SKM-1 (cell line): ENCODE results near the gene PIP4K2B.
A peak's percentile ranks its signal among the peaks of the same experiment; 100 is the strongest.
"Not testable (repeated sequence)": the region's sequence is repeated elsewhere in the genome, so short reads cannot be mapped to it uniquely, and the experiment has no call there.

ENCODE experiments used
- DNase-seq: peaks from one replicate; lab custom pipeline; 2025; ENCODE audit not compliant: unreplicated experiment; lab: John Stamatoyannopoulos, UW

PIP4K2B gene

DNA sequence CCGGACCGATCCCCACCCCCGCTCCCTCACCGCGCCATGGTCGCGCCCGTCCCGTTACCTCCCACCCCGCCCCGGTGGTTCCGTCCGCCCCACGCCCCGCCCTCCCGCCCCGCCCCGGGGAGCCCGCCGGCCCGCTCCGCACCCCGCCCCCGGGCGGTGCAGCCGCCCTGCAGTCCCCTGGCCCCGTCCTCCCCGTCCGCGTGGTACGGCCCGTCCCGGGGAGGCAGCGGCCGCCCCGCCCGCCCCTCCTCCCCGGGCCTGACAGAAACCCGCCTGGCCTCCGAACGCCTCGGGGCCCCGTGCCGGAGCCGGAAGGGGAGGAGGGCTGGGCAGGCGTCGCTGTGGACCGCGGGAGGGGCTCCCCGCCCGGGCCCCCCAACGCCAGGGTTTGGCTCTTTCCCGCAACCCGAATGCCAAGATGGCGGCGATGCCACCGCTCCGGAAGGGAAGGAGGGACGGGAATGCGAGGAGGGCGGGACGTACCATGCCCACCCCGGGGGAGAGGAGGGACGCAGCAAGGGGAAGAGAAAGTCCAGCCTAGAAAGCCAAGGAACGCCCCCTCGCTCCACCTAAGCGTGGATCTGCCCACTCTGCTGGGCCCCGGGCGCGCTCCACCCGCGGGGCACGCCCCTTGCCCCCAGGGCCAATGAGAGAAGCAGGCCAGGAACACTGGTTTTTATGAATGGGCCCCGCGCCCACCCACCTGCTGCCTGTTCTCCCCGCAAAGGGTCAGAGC lies at the start of gene PIP4K2B:
TSS of gene PIP4K2B (minus strand) at position 56 of the 736 bp plus-strand sequence. CDS start 132 bp downstream, outside the sequence.
- DNase-seq = peak; percentile 96

DNA sequence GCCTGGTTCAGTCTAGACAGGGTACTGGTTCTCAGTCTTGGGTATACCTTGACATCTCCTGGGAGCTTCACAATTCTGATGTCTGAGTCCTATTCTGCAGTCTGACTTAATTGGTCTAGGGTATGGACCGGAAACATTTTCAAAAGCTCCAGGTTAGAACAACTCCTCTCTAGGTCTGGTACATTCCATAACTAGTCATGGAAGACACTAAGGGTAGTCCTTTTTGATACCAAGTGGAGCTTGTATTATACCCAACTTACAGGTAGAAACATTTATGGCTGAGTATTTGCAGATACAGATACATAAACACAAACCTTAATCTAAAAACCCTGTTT lies 49.2 kb upstream of the PIP4K2B start:
- DNase-seq = no peak

DNA sequence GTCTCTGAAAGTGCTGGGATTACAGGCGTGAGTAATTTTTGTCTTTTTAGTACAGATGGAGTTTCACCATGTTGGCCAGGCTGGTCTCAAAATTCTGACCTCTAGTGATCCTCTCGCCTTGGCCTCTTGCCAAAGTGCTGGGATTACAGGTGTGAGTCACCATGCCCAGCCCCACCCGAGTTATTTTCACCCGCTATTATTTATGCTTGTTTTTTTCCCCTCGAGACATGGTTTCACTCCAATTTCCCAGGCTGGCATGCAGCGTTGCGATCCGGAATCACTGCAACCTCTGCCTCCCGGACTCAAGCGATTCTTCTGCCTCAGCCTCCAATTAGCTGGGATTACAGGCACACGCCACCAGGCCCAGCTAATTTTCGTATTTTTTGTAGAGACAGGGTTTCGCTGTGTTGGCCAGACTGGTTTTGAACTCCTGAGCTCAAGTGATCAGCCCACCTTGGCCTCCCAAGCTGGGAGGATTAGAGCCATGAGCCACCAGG lies 45.0 kb upstream of the PIP4K2B start:
- DNase-seq = no peak

DNA sequence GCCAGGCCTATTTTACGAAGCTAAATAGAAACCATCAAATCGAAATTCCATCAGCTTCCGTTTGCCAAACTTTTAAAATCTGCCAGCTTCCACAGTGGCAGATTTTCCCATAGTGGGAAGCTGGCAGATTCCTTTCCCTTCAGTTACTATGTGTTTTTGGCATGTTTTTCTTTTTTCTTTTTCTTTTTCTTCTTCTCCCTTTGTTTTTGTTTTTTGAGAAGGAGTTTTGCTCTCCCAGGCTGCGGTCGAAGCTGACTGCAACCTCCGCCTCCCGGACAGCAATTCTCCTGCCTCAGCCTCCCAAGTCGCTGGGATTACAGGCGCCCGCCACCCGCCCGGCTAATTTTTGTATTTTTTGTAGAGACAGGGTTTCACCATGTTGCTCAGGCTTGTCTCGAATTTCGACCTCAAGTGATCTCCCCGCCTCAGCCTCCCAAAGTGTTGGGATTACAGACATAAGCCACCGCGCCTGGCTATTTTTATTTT lies 26.4 kb upstream of the PIP4K2B start:
- DNase-seq = no peak

DNA sequence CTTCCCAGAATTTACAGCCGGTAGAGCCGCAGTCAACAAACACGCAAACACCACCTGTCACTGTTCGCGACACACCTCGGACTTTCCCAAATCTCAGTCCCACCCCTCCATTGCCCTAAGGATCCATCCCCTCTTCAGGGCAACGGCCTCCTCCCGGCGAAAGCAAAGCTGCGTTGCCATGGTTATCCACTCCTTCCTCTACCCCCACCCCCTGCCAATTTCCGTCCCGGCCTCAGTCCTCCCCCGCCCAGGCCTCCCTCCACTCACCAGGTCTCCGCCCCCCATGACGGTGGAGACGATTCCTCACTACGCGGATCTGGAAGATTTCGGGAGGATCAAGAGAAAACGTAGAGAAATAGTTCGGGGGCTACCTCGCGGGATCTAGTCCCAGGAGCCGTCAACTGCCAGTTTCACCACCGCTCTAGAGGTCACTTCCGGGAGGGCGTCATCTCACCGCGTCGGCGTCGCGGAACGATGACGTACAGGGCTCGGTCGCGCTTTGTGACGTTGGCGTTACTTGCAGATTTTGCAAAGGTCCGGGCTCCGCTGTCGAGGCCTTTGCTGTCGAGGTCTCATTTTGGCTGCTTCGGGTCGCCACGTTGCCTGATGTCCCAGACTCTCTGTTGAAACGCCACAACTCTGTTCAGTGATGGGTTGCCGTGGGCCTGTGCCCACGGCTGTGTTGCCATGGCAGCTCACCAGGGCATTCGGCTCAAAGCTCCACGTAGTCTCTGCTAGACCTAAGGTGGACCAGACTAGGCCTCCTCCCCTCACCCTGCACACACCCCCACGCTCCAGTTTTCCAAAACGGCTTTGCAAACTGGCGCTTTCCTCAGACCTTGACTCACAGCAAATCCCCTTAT lies 25.8 kb upstream of the PIP4K2B start, which contains the start of gene CWC25:
TSS of gene CWC25 (minus strand) at position 423 of the 863 bp plus-strand sequence. CDS start at position 285, 138 bp downstream.
- peak; percentile 75 for DNase-seq

DNA sequence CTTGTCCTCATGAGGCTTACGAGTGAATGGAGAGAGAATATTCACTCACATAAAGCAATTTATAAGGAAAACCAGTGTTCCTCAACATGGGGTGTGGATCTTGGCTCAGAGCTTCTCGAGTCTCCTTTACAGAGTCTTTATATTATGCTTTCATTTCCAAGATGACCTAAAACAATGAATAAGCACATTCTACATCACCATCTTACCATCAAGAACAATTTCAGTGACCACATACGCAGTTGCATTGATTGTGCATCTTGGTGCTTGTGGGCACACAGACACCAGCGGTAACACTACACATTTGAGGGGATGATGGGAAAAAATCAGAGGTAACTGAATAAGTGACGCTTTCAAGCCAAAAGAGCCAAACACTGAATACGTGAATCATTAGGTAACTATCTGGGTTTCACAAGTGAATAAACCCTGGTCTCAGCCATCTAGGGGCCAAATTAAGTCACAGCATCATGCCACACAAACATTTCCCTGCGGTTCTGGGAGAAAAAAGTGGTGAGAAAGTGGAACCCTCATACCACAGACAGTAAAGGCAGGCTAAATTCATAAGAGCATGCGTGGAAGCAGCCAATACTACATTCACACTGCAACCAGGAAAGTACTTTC lies 16.3 kb upstream of the PIP4K2B start:
- no peak for DNase-seq

DNA sequence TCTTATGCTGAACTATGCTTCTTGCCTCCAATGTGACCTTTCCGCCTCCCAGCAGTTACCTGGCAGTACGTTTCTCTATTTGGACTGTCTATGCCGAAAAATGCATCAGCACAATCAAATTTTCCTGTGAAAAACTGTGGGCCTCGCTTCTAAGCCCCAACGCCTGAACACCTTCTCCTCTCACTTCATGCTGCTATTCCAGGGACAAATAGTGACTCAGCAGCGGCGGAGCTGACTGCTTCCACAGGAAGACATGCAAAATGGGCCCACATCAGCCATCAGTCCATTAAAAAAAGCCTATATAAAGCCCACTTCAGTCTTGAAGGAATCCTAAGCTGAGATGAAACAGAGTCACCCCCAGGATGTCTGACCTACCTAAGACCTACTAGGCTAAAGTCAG lies 10.5 kb upstream of the PIP4K2B start:
- DNase-seq = no peak

DNA sequence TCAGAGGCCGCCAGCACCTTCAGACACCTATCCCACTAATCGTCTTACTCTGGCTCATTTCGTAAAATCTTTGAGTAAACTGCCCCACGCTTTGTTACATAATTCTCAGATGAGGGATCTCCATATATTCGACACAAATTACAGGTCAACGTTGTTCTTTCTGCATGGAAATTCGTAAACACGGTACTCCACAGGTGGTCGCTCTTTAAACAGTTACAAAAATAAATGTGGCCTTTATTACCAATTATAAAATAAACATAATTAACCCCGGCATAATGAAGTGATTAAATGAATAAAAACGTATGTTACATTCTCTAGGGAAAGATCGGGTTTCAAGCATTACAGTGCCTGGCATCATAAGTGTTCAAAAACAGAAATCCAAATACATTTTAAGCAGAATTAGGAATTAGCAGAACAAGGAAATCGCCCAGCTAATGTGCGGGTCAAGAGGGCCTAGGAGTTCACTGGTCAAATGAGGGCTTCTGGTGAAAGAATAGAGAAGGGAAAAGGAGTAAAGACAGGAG lies 943 bp upstream of the PIP4K2B start:
- no peak for DNase-seq

DNA sequence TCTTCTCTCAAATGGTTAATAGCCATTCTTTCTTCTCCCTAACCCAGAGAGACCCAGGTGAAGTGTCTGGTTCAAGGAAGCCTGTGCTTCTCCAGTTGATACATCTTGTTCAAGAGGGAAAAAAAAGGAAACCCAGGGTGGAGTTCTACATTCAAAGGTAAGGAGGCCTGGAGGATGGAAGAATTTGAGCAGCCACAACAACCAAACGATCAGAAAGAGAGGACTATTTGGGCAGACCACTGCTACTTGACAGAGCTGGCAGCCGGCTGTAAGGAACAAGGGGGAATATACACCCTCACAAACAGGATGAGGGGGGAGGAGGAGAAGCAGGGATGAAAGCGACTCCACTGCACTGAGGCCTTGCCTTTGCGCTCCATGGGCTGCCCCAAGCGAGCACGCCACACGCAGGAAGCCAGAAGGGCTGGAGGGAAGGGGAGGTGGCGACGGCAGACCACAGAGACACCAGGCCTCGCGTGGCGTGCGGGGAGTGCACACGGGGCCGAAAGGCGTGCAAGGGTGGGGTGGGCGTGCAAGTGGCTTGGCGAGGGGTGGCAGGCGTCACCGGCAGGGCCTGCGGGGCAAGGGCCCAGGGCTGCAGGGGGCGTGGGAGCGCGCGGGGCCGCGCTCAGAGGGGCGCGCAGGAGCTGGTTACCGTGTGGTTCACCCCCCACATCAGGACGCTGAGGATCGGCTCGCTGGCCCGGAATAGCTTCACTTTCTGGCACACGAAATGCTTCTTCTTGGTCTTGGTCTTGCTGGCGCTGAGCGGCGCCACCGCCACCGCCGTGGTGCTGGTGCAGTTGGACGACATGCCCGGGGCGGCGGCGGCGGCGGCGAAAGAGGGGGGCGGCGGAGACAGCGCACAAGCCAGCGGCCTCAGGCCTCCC lies 499 bp downstream of the PIP4K2B start:
- DNase-seq = no peak

DNA sequence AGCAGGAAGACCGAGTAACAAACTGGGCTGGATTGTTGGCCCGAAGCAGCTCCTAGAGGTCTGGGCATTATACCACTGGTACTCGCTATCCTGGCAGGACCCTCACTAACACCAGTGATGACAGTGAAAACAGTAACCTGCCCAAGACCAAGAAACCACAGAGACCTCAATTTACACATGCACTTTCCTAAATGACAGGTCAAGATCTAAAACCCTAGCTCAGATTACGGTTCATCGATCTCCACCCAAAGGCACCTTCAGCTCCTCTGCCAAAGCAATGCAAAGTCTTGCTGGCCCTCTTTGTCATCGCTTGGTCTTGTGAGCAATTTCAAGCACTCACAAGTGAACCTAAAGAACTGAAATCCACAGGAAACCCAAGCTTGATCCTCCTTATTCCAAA lies 1.5 kb downstream of the PIP4K2B start:
- DNase-seq = no peak

DNA sequence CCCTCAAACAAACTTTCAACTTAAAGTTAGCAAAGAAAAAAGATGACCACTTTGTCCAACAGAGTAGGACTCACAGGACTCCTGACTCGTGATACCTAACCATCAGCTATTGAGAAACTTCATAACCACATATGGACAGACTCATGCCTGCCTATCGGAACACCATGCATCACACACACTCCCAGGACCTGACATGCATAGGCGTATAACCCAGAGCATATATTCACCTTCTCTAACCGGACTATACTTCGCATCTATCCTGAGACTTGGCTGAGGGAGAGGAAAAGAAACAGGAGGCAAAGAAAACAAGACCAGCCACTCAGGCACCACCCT lies 2.2 kb downstream of the PIP4K2B start:
- no peak for DNase-seq

DNA sequence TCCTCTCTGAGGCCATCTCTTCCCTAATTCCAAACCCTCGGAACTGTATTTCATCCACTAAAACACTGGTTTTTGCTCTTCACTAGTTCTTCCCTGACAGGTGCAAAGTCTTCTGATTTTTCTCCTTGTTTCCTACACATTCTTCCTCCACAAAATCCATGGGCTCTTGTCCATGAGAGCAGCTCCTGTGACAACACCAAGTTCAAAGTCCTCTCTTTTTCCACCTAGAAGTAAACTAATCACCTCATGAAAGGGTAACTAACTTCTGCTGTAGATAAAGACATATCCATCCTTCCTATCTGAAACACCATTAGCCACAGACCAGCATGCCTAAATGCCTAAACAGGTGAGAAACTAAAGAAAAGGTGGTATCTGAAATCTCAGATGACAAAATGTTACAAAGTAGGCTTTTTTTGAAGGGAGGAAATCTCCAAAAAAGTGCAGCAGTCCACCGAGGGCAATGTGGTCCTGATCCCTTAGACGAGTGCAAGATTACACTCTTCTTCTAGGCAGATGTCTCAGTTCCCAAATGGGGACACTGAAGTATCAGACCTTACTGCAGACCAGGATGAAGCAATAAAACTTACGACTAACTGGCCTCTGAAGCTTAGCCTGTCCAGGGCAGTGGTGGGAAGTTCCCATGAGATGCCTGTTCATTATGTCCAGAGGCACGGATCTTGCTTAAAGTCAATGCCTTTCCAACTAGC lies 2.8 kb downstream of the PIP4K2B start:
- DNase-seq = no peak

DNA sequence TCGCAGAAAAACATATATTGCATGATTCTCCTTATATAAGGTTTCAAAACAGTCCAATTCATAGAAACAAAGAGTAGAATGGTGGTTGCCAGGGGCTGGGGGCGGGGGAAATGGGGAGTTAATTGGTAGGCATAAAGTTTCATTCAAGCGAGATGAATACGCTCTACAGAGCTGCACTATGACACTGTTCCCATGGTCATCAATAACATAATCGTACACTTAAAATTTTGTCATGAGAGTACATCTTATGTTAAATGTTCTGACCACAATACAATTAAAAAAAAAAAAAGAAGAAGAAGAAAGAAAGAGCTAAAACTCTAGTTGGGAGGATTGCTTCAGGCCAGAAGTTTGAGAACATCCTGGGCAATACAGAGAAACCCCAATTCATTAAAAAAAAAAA lies 5.1 kb downstream of the PIP4K2B start:
- DNase-seq = no peak

DNA sequence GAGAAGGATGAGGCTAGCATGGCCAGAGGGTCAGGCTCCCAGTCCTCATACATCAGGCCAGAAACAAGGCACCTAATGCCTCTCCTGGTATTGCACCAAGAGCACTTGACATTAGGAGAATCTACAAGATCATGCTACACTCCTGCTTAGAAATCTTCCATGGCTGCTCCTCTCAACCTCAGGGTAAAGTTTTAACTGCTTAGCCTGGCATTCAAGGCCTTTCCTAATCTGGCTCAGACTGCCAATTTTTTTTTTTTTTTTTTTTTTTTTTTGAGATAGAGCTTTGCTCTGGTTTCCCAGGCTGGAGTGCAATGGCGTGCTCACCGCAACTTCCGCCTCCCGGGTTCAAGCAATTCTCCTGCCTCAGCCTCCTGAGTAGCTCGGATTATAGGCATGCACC lies 8.2 kb downstream of the PIP4K2B start:
- DNase-seq = no peak

DNA sequence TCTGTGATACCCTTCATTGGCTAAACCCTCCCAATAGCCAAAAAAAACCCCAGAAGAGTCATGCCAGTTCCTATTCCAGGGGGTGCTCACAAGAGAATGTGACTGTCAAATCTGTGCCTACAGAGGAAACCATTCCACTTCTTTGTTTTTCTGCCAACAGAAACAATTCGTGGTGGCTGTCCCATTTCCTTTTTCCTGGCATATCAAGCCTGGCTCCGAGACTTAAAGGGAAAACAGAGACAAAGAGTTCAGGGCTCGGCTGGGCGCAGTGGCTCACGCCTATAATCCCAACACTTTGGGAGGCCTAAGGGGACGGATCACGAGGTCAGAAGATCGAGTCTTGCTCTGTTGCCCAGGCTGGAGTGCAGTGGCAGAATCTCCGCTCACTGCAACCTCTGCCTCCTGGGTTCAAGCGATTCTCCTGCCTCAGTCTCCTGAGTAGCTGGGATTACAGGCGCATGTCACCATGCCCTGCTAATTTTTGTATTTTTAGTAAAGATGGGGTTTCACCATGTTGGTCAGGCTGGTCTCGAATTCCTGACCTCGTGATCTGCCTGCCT lies 9.1 kb downstream of the PIP4K2B start:
- not testable (repeated sequence) for DNase-seq

DNA sequence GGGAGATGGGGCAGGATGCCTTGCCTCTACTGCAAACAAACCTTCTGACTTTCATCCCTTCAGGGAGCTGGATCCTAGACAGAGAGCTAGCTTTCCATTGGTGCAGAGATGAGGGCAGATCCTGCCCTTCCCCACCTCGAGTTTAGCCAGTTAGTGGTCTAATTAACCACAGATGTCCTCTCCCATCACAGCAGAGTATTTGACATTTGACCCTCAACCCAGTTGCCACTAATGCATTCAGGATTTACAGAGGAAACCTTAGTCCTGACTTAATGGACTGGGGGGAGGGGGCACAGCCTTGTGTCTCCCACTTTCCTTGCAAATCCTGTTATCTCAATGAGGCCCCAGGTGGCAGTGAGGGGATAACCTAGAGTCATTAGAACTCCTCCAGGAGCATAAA lies 10.2 kb downstream of the PIP4K2B start:
- no peak for DNase-seq

DNA sequence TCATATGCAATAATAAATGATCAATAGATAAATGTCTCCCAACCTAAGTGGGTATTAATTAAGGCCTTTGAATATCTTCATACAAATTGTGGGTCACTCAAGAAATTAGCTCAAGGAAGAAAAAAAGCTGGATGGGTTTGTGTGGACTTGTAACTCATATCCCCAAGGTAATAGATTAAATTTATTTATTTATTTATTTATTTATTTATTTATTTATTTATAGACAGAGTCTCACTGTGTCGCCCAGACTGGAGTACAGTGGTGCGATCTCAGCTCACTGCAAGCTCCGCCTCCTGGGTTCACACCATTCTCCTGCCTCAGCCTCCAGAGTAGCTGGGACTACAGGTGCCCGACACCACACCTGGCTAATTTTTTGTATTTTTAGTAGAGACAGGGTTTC lies 11.4 kb downstream of the PIP4K2B start:
- DNase-seq = not testable (repeated sequence)

DNA sequence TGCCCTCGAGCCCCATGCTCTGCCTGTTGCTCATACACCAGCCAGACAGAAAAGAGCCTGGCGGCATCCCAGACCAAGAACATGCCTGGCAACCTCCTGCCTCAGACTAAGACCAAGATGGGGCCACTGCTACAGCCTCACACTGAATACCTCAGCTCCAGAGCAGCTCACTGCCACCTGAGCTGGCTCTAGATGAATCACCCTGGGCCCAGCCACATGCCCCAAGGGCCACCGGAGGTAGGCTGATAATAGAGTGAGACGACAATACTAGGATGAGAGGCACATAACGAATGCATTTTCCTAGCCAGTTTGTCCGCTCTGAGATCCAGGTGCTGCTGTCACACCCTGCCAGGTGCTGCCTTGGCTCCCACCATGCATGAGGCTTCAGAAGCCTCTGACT lies 13.0 kb downstream of the PIP4K2B start:
- no peak for DNase-seq

DNA sequence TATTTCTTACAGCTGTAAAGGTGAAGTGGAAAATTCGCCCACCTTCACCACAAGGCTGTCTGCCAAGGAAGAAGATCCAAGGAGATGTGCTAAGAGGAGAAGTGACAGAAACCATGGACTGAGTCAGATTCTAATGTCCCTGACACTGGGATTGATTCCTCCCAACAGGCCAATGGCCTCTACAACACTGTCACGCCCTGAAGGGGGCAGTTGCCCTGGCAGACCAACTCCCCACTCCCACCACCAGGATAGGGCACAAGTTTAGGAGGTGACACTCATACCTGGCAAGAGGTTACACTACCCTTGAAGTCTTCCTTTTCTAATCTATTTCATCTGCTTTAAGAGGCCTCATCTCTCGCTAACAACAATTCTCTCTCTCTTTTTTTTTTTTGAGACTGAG lies 16.1 kb downstream of the PIP4K2B start:
- no peak for DNase-seq
